HG02885 (cell line): ENCODE measurements around the gene PLXNB1.

Source experiments
- ATAC-seq: cut with Tn5 transposase; IDR thresholded peaks from one replicate; pipeline ENCODE4 v1.9.1; 2021; ENCODE audit warnings: mild to moderate bottlenecking; ENCODE audit not compliant: unreplicated experiment, poor library complexity

Gene PLXNB1

DNA sequence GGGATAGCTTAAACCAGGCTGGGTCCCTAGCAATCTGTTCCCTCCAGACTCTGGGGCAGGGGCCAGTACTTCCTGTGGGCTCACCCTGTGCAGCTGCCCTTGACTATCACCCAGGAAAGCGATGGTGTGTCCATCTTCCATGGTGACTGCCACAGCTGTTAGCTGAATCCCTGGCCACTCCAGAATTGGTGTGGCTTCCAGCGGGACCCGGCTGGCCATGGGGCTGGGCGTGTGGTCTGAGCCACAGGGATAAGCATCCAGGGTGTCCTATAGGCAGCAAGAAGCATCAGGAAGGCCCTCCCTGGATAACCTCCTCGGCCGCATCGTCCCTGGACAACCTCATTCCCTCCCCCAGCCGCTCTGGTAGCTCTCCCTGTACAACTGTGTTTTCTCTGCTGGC lies 7.2 kb downstream of the PLXNB1 start:
- no peak for ATAC-seq

DNA sequence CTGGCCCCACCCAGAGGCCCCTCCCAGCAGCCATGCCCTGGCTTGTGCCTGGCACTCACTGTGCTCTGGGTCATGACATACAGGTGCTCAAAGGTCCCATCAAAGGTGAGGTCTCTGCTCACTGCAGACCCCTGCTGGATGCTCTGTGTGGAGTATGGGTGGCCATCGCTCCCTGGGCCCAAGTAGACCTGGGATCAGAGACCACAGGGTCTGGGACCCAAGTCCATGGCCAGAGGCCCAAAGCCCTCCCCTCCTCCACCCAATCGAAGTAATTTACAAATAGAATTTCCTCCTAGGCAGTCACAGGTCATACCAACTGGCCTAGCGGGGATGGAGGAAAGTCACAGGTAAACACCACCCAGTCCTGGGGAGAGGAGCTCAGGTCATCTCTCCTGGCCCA lies 7.6 kb downstream of the PLXNB1 start:
- no peak for ATAC-seq

DNA sequence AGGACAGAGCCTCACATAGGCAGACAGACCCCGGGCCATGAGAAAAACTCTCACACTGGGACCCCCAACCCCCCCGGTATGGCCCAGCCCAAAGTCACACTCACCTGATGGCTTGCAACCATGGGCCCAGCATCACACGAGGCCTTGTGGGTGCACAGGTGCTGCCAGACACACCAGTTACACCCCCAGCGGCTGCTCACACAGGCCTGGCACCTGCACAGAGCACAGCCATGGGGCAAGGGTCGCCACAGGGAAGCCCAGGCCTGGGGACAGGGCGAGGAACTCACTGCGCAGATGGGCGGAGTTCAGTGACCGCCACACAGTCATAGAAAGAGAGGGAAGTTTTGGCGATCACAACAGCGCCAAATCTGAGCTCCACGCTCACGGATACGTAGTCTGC lies 9.3 kb downstream of the PLXNB1 start:
- ATAC-seq, result no peak

DNA sequence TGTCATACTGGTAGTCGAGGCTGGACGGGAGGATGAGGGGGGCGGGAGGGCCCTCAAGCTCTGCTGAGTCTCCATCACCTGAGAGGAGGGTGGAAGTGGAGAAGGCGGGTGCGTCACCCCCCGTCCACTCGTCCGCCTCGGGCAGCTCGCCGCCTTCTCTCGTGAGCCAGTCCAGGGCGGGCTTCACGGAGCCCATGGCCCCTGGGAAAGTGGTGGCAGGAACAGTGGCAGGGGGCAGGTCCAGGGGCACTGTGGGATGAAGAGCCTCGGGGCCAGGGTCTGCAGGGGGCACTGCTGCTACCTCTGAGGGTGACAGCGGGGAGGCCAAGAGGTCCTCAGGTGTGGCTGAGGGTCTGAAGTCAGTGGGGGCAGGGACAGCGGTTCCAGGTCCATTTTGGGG lies 10.3 kb downstream of the PLXNB1 start:
- no peak for ATAC-seq

DNA sequence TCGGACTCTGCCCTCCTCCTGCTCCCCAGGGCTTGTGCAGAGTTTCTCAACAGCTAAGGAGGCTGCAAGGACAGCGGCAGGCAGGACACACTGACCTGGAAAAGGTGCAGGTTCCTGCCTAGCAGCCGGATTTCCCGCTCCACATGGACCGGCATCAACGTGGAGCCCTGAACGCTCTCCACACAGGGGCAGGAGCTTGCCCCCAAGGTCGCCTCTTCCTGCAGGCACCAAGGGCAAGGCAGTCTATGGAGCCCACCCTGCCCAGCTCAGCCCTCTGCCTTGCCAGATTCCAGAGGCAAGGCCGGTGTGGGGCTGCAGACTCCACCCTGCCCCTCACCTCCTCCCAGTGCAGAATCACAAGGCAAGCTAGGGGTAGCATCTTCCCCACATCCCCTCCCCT lies 10.7 kb downstream of the PLXNB1 start:
- ATAC-seq, result no peak

DNA sequence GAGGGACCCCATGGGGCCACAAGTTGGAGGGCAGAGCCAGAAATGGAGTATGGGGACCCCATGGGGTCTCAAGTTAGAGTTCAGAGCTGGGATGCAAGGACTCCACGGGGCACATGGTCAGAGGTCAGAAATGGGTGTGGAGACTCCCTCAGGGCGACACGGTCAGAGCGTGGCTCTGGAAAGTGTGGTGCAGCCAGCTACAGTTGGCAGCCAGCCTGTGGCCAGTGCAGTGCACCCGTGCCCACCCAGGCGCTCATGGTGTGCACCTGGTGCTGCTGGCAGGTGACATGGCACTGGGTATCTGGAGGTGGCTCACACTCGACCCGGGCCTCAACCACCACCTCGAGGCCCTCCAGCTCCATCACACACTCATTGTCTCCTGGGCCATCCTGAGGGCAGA lies 11.2 kb downstream of the PLXNB1 start:
- no peak for ATAC-seq

DNA sequence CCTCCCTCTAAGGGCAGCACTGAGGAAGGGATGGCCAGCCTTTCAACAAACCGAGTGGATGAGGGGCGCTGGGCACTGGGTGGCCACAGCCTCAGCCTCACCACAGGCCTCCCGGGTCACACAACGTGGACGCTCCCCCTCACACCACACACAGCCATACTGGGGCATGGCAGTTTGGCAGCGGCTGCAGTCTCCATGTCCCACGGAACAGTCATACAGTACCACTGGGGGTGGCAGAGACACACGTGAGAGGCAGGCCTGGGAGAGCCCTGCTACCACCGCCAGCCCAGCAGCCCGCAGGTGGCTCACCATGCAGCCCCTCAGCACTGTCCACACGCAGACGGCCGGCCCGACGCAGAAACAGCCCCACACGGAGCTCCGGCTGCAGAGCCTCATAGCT lies 11.7 kb downstream of the PLXNB1 start:
- no peak for ATAC-seq

DNA sequence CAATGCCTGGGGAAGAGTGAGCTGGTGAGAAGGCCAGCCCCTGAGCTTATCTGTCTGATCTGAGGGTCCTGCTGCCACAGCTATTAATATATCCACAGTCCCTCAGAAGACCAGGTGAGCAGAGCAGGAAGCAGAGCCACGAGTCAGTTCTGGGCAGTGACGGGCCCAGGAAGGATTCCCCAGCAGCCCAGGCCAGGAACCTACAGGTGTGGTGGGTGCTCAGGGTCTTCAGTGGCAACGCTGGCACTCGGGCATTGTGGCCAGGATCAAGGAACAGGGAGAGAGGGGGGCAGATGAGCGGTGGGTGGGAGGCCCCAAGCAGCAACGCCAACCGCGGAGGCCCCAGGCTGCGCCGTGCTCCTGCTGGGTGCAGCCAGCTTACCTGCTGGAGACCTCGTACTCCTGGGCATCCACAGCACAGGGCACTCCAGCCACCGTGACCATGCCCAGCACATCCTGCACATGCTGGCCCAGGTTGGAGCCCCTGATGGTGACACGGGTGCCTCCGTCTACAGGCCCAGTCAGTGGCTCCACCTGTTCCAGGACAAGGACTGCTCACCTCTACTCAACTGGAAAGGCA lies 12.3 kb downstream of the PLXNB1 start:
- no peak for ATAC-seq

DNA sequence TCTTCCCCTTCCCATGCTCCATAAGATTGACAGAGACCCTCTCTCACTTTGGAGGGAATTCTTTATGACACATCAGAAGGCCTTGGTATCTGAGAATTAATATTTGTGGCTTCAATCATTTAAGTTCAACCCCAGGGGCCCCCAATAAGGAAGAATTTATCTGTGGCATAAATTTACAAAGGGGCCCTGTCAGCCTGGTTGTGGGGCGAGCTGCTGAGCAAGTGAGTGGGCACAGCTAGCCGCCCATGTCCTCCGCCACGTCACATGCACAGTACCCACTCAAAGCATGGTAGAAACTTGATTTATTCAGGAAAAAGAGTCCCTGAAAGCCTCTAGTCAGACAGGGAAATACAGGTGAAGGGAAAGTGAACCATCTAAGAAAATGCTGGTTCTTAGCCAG lies 13.3 kb downstream of the PLXNB1 start:
- no peak for ATAC-seq

DNA sequence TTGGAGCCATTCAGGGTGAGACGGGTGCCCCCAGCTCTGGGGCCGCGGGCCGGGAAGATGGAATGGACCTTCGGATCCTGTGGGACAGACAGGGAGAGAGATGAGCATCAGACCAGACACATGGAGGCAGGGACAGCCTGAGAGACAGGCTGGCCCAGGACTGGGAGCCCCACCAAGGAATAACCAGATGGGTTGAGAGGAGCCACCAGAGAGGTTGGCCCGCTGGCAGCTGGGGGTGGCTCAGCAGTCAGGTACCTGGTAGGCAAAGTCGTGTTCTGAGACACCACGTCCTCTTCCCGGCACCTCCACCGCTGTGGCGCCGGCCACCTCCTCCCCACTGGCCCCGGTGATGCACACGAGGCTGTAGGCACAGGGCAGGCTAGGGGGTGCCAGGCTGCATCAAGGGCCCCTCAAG lies 13.8 kb downstream of the PLXNB1 start:
- no peak for ATAC-seq

DNA sequence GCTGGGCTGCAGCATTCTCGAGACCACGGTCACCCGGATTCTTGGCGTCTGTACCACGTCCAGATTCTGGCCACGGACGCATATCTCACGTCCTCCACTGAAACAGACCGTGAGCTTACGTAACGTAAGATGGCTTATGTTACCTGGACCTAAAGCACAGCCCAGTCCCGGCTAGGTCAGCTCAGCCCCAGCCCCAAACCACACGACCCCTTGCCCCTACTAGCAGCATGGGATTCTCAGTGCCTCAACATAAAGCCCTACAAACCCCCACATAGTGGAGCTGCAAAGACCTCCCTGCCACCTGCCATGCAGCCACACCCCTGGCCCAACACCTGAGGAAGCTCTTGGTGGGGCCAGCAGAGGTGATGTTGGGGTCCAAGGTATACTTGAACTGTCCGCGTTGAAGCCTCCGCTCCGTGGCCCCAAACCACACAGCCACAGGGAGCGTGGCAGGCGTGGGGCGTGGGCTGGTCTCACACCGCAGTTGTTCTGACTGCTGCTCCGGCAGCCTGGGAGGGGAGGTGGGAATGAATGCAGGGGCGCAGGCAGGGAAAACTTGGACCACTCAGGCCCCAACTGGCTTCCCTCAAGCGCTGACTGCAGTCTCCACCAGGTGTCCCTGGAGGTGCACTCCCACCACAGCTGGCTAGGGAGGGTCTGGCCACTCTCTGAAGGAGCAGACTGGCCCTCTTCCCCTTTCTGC lies 14.5 kb downstream of the PLXNB1 start:
- no peak for ATAC-seq

DNA sequence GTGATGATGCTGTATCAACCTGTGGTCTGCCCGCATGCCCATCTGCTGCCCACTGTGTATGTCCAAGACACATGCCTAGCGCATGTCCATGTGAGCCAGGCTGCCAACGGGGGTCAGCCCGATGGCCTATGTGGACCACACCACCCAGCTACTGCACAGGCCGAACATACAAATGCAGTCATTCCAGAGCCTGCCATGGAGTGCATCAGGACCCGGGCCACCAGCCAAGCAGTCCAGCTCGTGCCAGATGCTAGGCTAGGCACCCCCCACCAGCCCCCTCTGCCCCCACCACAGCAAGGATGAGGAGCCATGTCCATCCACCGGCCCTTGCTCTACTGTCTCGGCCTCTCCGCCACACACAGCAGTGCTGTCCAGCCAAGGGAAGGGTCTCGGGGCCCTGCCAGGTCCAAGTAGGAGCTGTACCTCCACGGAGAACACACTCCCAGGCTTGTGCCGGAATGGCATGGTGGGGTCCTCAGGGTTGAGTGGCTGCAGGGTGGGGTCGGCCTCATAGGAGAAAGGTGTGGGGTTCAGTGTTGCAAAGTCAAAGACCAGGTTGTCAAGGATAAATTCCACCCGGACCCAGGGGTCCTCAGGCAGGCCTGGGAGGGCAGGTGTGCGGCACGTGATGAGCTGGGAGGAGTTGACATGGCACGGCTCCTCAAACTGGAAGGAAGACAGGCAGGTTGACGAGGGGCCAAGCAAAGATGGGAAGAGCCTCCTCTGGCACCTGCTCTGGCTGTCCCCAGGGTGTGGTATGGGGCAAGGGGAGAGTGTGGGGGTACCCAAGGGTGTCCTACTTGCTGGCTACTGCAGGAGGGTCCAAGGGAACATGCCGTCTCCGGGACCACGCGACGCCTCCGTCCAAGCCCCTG lies 15.3 kb downstream of the PLXNB1 start:
- no peak for ATAC-seq

DNA sequence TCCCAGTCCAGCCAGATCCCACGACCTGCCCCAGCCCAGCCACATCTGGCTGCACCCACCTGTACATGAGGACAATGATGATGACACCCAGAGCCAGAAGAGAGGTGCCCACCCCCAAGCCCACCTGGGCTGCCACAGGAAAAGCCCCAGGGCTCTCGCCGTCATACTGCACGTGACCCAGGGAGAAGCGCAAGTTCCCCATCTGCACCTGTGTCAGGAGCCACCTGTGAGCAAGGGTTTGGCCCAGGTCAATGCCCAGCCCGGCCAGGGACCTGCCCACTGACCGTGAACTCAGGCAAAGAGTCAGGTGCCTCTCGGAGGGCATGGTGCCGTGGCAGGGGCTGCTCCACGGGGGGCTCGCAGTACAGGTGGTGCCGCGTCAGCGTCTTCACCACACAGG lies 16.3 kb downstream of the PLXNB1 start:
- ATAC-seq, result no peak

DNA sequence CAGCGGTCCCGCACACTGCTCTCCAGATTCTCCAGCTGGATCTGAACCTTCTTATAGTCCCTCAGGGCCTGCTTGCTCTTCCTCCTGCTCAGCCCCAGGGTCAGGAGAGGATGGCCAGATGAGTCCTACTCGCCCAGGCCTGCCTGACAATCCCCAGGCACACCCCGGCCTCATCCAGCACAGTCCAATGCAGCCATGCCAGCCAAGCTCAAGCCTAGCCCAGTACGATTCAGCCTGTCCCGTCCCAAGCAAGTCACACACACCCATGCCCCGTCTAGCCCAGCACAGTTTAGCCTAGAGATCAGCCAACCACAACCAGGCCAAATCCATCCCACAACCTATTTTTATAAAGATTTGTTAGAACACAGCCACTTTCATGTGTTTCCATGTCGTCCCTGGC lies 16.8 kb downstream of the PLXNB1 start:
- ATAC-seq, result no peak

DNA sequence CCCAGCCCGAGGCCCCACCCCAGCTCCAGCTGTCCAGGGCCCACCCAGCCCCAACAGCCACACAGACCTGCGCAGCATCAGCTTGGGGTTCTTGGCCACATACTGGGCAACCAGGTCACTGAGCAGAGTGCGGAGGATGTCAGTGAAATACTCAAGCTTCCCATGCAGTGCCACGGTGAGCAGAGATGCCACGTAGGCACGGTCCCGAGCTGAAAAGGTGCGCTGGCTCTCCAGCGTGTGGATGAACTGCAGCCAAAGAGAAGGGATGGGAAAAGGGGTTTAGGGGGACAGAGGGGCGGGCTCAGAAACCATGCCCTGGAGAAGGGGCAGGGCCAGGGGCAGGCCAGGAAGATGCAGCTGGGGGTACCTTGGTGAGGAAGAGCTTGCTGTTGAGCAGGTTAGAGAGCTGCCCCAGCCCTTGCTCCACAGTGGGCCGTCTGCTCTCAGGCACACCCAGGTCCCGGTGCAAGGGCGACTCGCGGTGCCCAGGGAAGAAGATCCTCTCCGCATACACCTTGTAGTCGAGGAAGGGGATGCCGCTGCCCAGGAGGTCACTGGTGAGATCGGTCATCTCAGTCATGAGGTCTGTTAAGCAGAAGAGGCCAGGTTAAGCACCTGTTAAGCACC lies 17.4 kb downstream of the PLXNB1 start:
- no peak for ATAC-seq

DNA sequence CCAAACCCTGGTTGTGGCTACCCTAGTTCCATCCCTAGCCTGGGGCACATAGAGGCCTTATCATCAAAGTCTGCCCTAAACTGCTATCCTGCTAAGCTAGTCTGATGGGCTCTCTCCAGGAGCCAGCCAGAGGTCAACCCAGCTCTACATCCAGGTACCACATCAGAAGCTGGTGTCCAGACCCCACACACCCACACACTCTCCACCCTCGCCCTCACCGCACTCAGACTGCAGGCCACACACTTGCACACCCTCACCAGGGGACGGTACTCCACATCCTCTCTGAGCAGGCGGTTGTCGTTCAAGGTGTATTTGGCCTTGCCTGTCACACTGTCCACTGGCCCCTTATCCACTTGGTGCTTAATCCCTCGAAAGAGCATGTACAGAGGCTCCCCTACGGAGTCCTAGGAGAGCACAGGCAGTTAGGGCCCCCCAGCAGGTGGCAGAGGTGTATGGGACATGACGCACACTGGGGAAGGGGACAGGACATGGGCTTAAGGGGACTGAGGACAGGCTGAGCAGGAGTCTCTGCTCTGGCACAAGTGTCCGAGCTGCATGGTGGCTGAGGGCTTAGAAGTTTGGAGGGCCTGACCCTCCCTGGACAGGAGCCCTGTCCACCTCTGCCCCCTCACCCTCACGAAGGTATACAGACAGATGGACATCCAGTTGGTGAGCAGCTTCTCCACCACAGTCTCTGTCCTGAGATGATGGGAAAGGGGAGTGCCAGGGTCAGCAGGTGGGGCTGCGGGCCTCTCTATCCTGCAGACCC lies 18.1 kb downstream of the PLXNB1 start:
- ATAC-seq, result no peak

DNA sequence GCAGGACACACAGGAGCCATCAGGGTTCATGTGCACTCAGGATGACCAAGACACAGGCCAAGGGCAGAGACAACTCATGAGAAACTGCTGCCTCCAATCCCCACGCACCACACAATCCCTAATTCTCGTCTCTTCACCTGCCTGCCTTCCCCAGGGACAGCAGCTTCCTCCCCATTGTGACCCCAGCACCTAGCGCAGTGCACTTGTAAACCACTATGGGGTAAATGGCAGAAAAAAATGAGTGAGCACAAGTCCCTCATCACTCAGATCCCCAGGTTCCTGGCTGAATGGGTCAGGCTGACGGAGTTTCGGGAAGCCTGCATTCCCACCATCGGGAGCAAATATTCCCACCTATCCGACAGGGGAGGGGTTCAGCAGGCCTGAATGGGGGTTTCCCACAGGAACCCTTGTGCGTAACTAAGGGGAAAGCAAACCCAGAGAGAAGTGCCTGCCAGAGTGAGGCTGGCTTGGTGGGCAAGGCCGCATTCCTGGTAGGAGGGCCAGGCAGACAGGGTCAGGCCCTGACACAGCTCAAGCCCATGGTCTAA lies 18.8 kb downstream of the PLXNB1 start:
- ATAC-seq, result no peak

DNA sequence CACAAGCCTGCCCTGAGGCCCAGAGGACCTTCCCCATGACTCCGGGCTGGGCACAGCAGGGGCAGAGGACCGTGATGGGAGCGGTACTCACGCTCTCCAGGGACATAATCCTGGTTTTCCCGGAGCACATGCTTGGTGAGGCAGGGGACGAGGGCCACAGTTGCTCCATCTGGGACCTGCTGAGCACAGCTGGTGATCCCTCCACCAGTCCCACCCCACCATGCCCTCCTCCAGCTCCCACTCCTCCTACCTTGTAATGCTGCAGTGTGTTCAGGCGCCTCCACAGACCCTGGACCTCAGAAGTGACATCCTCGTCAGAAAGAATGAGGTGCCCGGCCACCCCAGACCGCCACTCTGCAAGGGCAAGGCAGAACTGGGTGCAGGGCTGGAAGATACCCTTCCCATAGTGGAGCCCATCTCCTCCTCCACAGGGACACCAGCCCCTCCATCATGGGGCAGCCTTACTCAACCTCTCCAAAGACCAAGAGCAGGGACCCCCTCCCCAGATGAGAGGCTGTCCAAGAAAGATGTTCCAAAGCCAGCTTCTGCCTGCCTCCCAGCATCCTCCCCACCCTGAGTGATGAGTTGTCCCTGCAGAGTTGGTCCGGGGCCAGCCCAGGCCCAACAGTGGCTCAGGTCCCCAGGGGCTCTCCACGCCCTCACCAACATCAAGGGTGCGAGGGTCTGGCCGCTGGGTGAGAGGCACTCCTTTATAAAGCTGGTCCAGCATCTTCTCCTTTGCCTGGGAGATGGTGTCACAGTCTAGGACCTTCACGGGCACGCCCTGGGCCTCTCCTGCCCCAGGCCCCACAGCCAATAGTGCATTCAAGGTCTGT lies 19.5 kb downstream of the PLXNB1 start:
- ATAC-seq, result no peak
